H9 (cell line): ENCODE results near the gene SGO1. TPM values are rescaled to one million over a fixed set of nuclear protein-coding genes. Genes with fewer than 3 reads are reported as not detected.

Experiments
- DNase-seq: peaks from one replicate; pipeline ENCODE4 v3.0.0-alpha.2; 2017
- H2AFZ ChIP-seq: one replicate; pipeline ENCODE4 v1.6.1; 2013; ENCODE audit warnings: mild to moderate bottlenecking, low read length, control low read depth, moderate library complexity
- H2AK5ac ChIP-seq: 2 replicates; pipeline ENCODE4 v1.6.1; 2013; ENCODE audit warnings: low read length, control low read depth, mixed read lengths; ENCODE audit not compliant: insufficient read length
- H2BK120ac ChIP-seq: one replicate; pipeline ENCODE4 v1.6.1; 2013; ENCODE audit warnings: low read depth, mild to moderate bottlenecking, low read length, control low read depth, inconsistent platforms; ENCODE audit not compliant: poor library complexity, severe bottlenecking
- H2BK12ac ChIP-seq: 2 replicates; pipeline ENCODE4 v1.6.1; 2013; ENCODE audit warnings: low read length, control low read depth, mixed read lengths, low read depth; ENCODE audit not compliant: insufficient read length
- H2BK15ac ChIP-seq: 2 replicates; pipeline ENCODE4 v1.6.1; 2013; ENCODE audit warnings: low read depth, low read length, control low read depth
- H2BK20ac ChIP-seq: one replicate; pipeline ENCODE4 v1.6.1; 2013; ENCODE audit warnings: low read depth, mild to moderate bottlenecking, low read length, control low read depth, inconsistent platforms; ENCODE audit not compliant: poor library complexity, severe bottlenecking
- H2BK5ac ChIP-seq: 2 replicates; pipeline ENCODE4 v1.6.1; 2013; ENCODE audit warnings: low read length, control low read depth, mixed read lengths; ENCODE audit not compliant: insufficient read length
- H3K14ac ChIP-seq: 2 replicates; pipeline ENCODE4 v1.6.1; 2013; ENCODE audit warnings: low read length, control low read depth; ENCODE audit not compliant: insufficient read depth
- H3K18ac ChIP-seq: 2 replicates; pipeline ENCODE4 v1.6.1; 2013; ENCODE audit warnings: low read depth, mild to moderate bottlenecking, mixed read lengths, low read length, control low read depth; ENCODE audit not compliant: insufficient read length
- H3K23ac ChIP-seq: 2 replicates; pipeline ENCODE4 v1.6.1; 2013; ENCODE audit warnings: low read length, control low read depth, mixed read lengths, low read depth; ENCODE audit not compliant: insufficient read length
- H3K23me2 ChIP-seq: 2 replicates; pipeline ENCODE4 v1.6.1; 2013; ENCODE audit warnings: low read depth, mild to moderate bottlenecking, mixed read lengths, low read length, control low read depth; ENCODE audit not compliant: insufficient read length, poor library complexity, severe bottlenecking
- H3K27ac ChIP-seq: 2 replicates; pipeline ENCODE4 v1.5.1; 2013; ENCODE audit warnings: low read length, control low read depth, mixed read lengths, low read depth; ENCODE audit not compliant: insufficient read length
- H3K27me3 ChIP-seq: 2 replicates; pipeline ENCODE4 v1.6.1; 2013; ENCODE audit warnings: low read length, control low read depth, inconsistent platforms; ENCODE audit not compliant: insufficient read depth
- H3K4ac ChIP-seq: 2 replicates; pipeline ENCODE4 v1.6.1; 2013; ENCODE audit warnings: low read depth, mild to moderate bottlenecking, control low read depth, inconsistent platforms, low read length, moderate library complexity
- H3K4me1 ChIP-seq: 2 replicates; pipeline ENCODE4 v1.6.1; 2013; ENCODE audit warnings: low read length, control low read depth, inconsistent platforms; ENCODE audit not compliant: insufficient read depth
- H3K4me2 ChIP-seq: 2 replicates; pipeline ENCODE4 v1.6.1; 2013; ENCODE audit warnings: low read length, control low read depth, mixed read lengths; ENCODE audit not compliant: insufficient read length, insufficient read depth
- H3K56ac ChIP-seq: 2 replicates; pipeline ENCODE4 v1.6.1; 2013; ENCODE audit warnings: low read depth, mild to moderate bottlenecking, mixed read lengths, low read length, control low read depth; ENCODE audit not compliant: insufficient read length
- H3K79me1 ChIP-seq: 2 replicates; pipeline ENCODE4 v1.6.1; 2013; ENCODE audit warnings: low read depth, mild to moderate bottlenecking, moderate library complexity, low read length, control low read depth, inconsistent platforms; ENCODE audit not compliant: insufficient read depth, poor library complexity, severe bottlenecking
- H3K79me2 ChIP-seq: 2 replicates; pipeline ENCODE4 v1.6.1; 2013; ENCODE audit warnings: low read length, control low read depth, inconsistent platforms; ENCODE audit not compliant: insufficient read depth
- H3K9ac ChIP-seq: 2 replicates; pipeline ENCODE4 v1.6.1; 2013; ENCODE audit warnings: low read length, control low read depth, mixed read lengths; ENCODE audit not compliant: insufficient read length; ENCODE audit errors: extremely low read depth
- H3K9me3 ChIP-seq: one replicate; pipeline ENCODE4 v1.6.1; 2013; ENCODE audit warnings: low read depth, low read length, inconsistent platforms; ENCODE audit not compliant: control insufficient read depth
- H3T11ph ChIP-seq: one replicate; pipeline ENCODE4 v1.6.1; 2013; ENCODE audit warnings: mild to moderate bottlenecking, low read length, control low read depth, inconsistent platforms
- H4K20me1 ChIP-seq: one replicate; pipeline ENCODE4 v1.6.1; 2013; ENCODE audit not compliant: control insufficient read depth, insufficient read length, insufficient read depth
- H4K5ac ChIP-seq: 2 replicates; pipeline ENCODE4 v1.6.1; 2013; ENCODE audit warnings: low read depth, mild to moderate bottlenecking, mixed read lengths, low read length, control low read depth; ENCODE audit not compliant: insufficient read length
- H4K8ac ChIP-seq: replicated peaks from 2 replicates; pipeline ENCODE4 v1.6.1; 2013; ENCODE audit warnings: low read length, control low read depth, mixed read lengths, low read depth; ENCODE audit not compliant: insufficient read length
- H4K91ac ChIP-seq: 2 replicates; pipeline ENCODE4 v1.6.1; 2013; ENCODE audit warnings: low read depth, mild to moderate bottlenecking, moderate library complexity, mixed read lengths, low read length, control low read depth; ENCODE audit not compliant: insufficient read length
- H3K27ac Mint-ChIP-seq, 3 experiments: 2 replicates in 2 of 3; 3 replicates in 1 of 3; pipeline ENCODE4 v1.8.0; 2020 to 2021; ENCODE audit warnings: mixed read lengths in 3 of 3, mild to moderate bottlenecking in 1 of 3, moderate library complexity in 1 of 3
- H3K27me3 Mint-ChIP-seq: 2 replicates; pipeline ENCODE4 v1.8.0; 2021; ENCODE audit warnings: low read depth, mild to moderate bottlenecking, moderate library complexity, mixed read lengths
- H3K36me3 Mint-ChIP-seq, 3 experiments: 2 replicates in 2 of 3; 3 replicates in 1 of 3; pipeline ENCODE4 v1.8.0; 2020 to 2021; ENCODE audit warnings: low read depth in 3 of 3, mixed read lengths in 3 of 3; ENCODE audit not compliant: insufficient read depth in 1 of 3
- H3K4me1 Mint-ChIP-seq, 2 experiments: 2 replicates each; pipeline ENCODE4 v1.8.0; 2020; ENCODE audit warnings: mixed read lengths in 2 of 2
- H3K4me3 Mint-ChIP-seq, 2 experiments: 2 replicates in 1 of 2; 3 replicates in 1 of 2; pipeline ENCODE4 v1.8.0; 2020 to 2021; ENCODE audit warnings: mild to moderate bottlenecking in 2 of 2, mixed read lengths in 2 of 2, moderate library complexity in 1 of 2
- H3K9me3 Mint-ChIP-seq, 2 experiments: 2 replicates in 1 of 2; 3 replicates in 1 of 2; pipeline ENCODE4 v1.8.0; 2020; ENCODE audit warnings: mild to moderate bottlenecking in 2 of 2, mixed read lengths in 2 of 2, moderate library complexity in 1 of 2
- WGBS: extraction: QIAGEN DNeasy Blood & Tissue Kit; methylation state at CpG from one replicate; pipeline ENCODE4 v1.1.7; 2013; ENCODE audit warnings: missing lambda C conversion rate, low lambda C conversion rate, mixed read lengths; ENCODE audit not compliant: insufficient read length; ENCODE audit errors: extremely low coverage; 5-methylcytosine and 5-hydroxymethylcytosine counted together
- total RNA-seq: library from RNA; stranded (reverse); gene quantifications from 2 replicates; pipeline ENCODE4 v1.2.1, GENCODE V29; 2021
- TF ChIP-seq, protein P1 (sequence below): fragments of 200-600 bp; sonication (generic); conservative IDR thresholded peaks from 3 replicates; pipeline ENCODE4 v1.8.0; 2021; ENCODE audit warnings: antibody characterized with exemption, mild to moderate bottlenecking

Gene SGO1
- total RNA-seq, 1 experiment from 2014 or later: 30.7 TPM

DNA sequence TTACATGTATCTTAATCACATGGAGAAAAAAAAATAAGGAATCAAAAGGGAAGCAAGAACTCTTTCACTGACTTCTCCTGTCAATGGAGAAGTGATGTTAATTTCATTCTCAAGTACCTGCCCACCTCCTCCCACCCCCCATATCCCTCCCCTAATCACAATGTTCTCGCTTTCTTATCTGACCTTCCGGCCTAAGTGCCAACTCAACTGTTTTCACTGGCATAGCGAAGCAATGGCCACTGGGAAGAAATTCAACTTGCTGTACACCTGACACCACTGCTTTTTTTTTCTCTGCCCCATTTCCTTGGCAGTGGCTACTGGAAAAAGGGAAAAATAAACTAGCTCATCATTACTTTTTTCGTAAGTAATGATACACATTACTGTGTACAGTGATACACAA, 3.8 kb downstream of the SGO1 start:
- H2BK20ac ChIP-seq: no peak overlapping the region

More for the DNA sequence above, 3.8 kb downstream of the SGO1 start:
- H3K27me3 Mint-ChIP-seq: no peaks in the 10 kb centered on the region
- no peak overlapping the region for H2BK12ac ChIP-seq
- no peak overlapping the region for H2BK5ac ChIP-seq
- H3K27ac ChIP-seq: no peak overlapping the region
- H4K5ac ChIP-seq: no peak overlapping the region
- H3K27ac Mint-ChIP-seq: no peak overlapping the region
- no peak overlapping the region for H3K14ac ChIP-seq
- no peaks in the 10 kb centered on the region for H3K4me1 ChIP-seq
- no peaks in the 10 kb centered on the region for H3K27me3 ChIP-seq
- peaks cover 18 to 59% (median 53%) of the 10 kb centered on the region in 3 experiments for H3K36me3 Mint-ChIP-seq
- H3K9me3 ChIP-seq: no peaks in the 10 kb centered on the region
- H3K4ac ChIP-seq: no peak overlapping the region
- no peaks in the 10 kb centered on the region for H3K79me1 ChIP-seq
- no peak overlapping the region for H4K91ac ChIP-seq
- H2AK5ac ChIP-seq: no peak overlapping the region
- H3K18ac ChIP-seq: no peak overlapping the region
- no peak overlapping the region for H3K4me2 ChIP-seq
- H3K23ac ChIP-seq: no peak overlapping the region
- no peak overlapping the region for H3T11ph ChIP-seq
- no peak overlapping the region for H2BK120ac ChIP-seq
- H2AFZ ChIP-seq: no peak overlapping the region
- H3K9me3 Mint-ChIP-seq: no peaks in the 10 kb centered on the region
- DNase-seq: no peak
- no peak overlapping the region for H3K9ac ChIP-seq
- H2BK15ac ChIP-seq: no peak overlapping the region
- TF ChIP-seq, protein P1, sequence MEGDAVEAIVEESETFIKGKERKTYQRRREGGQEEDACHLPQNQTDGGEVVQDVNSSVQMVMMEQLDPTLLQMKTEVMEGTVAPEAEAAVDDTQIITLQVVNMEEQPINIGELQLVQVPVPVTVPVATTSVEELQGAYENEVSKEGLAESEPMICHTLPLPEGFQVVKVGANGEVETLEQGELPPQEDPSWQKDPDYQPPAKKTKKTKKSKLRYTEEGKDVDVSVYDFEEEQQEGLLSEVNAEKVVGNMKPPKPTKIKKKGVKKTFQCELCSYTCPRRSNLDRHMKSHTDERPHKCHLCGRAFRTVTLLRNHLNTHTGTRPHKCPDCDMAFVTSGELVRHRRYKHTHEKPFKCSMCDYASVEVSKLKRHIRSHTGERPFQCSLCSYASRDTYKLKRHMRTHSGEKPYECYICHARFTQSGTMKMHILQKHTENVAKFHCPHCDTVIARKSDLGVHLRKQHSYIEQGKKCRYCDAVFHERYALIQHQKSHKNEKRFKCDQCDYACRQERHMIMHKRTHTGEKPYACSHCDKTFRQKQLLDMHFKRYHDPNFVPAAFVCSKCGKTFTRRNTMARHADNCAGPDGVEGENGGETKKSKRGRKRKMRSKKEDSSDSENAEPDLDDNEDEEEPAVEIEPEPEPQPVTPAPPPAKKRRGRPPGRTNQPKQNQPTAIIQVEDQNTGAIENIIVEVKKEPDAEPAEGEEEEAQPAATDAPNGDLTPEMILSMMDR: no peak
- H4K20me1 ChIP-seq: no peaks in the 10 kb centered on the region
- no peak overlapping the region for H3K56ac ChIP-seq
- H3K4me1 Mint-ChIP-seq: no peaks in the 10 kb centered on the region
- H3K79me2 ChIP-seq: peaks cover 7% of the 10 kb centered on the region; the same call in 1 of the 2 replicates
- H3K4me3 Mint-ChIP-seq: no peak overlapping the region
- H4K8ac ChIP-seq: no peak overlapping the region
- WGBS: no CpG with 5 or more reads among the region's 4 CpGs
- peaks cover 12% of the 10 kb centered on the region for H3K23me2 ChIP-seq
